ENCODE results near the gene C1orf35.

C1orf35 gene

DNA sequence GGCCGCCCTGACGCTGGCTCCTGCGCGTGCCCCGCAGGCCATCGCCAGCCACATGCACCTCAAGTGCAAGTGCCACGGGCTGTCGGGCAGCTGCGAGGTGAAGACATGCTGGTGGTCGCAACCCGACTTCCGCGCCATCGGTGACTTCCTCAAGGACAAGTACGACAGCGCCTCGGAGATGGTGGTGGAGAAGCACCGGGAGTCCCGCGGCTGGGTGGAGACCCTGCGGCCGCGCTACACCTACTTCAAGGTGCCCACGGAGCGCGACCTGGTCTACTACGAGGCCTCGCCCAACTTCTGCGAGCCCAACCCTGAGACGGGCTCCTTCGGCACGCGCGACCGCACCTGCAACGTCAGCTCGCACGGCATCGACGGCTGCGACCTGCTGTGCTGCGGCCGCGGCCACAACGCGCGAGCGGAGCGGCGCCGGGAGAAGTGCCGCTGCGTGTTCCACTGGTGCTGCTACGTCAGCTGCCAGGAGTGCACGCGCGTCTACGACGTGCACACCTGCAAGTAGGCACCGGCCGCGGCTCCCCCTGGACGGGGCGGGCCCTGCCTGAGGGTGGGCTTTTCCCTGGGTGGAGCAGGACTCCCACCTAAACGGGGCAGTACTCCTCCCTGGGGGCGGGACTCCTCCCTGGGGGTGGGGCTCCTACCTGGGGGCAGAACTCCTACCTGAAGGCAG, 44.0 kb downstream of the C1orf35 start:
- TF ChIP-seq ZNF565 (CRISPR knock-in tag; conservative IDR thresholded peaks at IDR 0.05; ENCODE audit: low read depth) (no peak), ZNF70 (CRISPR knock-in tag; IDR thresholded peaks at IDR 0.05) (no peak), TOX (CRISPR knock-in tag; IDR thresholded peaks at IDR 0.05; ENCODE audit: borderline replicate concordance) (no peak), BACH2 (CRISPR knock-in tag; IDR thresholded peaks at IDR 0.05; ENCODE audit: borderline replicate concordance) (no peak), PPARA (CRISPR knock-in tag; IDR thresholded peaks at IDR 0.05; ENCODE audit: borderline replicate concordance) (no peak), ISL1 (CRISPR knock-in tag; IDR thresholded peaks at IDR 0.05) (no peak), ZFP30 (CRISPR knock-in tag; IDR thresholded peaks at IDR 0.05) (no peak), ARNTL (CRISPR knock-in tag; IDR thresholded peaks at IDR 0.05; ENCODE audit: borderline replicate concordance, low read depth) (no peak), RARB (CRISPR knock-in tag; IDR thresholded peaks at IDR 0.05) (no peak), TCF4 (CRISPR knock-in tag; IDR thresholded peaks at IDR 0.05; ENCODE audit: borderline replicate concordance) (no peak), ESRRG (CRISPR knock-in tag; IDR thresholded peaks at IDR 0.05) (no peak), GLIS3 (CRISPR knock-in tag; IDR thresholded peaks at IDR 0.05) (no peak), SNAI2 (CRISPR knock-in tag; IDR thresholded peaks at IDR 0.05) (no peak), ZFP3 (CRISPR knock-in tag; IDR thresholded peaks at IDR 0.05) (no peak), OSR1 (CRISPR knock-in tag; IDR thresholded peaks at IDR 0.05) (no peak)
- TF ChIP-seq, protein P1, sequence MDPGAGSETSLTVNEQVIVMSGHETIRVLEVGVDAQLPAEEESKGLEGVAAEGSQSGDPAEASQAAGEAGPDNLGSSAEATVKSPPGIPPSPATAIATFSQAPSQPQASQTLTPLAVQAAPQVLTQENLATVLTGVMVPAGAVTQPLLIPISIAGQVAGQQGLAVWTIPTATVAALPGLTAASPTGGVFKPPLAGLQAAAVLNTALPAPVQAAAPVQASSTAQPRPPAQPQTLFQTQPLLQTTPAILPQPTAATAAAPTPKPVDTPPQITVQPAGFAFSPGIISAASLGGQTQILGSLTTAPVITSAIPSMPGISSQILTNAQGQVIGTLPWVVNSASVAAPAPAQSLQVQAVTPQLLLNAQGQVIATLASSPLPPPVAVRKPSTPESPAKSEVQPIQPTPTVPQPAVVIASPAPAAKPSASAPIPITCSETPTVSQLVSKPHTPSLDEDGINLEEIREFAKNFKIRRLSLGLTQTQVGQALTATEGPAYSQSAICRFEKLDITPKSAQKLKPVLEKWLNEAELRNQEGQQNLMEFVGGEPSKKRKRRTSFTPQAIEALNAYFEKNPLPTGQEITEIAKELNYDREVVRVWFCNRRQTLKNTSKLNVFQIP (CRISPR knock-in tag; IDR thresholded peaks at IDR 0.05; ENCODE audit: borderline replicate concordance, low read depth): no peak
- TF ChIP-seq, protein P2, sequence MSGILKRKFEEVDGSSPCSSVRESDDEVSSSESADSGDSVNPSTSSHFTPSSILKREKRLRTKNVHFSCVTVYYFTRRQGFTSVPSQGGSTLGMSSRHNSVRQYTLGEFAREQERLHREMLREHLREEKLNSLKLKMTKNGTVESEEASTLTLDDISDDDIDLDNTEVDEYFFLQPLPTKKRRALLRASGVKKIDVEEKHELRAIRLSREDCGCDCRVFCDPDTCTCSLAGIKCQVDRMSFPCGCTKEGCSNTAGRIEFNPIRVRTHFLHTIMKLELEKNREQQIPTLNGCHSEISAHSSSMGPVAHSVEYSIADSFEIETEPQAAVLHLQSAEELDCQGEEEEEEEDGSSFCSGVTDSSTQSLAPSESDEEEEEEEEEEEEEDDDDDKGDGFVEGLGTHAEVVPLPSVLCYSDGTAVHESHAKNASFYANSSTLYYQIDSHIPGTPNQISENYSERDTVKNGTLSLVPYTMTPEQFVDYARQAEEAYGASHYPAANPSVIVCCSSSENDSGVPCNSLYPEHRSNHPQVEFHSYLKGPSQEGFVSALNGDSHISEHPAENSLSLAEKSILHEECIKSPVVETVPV (CRISPR knock-in tag; IDR thresholded peaks at IDR 0.05): no peak
- TF ChIP-seq, protein P3, sequence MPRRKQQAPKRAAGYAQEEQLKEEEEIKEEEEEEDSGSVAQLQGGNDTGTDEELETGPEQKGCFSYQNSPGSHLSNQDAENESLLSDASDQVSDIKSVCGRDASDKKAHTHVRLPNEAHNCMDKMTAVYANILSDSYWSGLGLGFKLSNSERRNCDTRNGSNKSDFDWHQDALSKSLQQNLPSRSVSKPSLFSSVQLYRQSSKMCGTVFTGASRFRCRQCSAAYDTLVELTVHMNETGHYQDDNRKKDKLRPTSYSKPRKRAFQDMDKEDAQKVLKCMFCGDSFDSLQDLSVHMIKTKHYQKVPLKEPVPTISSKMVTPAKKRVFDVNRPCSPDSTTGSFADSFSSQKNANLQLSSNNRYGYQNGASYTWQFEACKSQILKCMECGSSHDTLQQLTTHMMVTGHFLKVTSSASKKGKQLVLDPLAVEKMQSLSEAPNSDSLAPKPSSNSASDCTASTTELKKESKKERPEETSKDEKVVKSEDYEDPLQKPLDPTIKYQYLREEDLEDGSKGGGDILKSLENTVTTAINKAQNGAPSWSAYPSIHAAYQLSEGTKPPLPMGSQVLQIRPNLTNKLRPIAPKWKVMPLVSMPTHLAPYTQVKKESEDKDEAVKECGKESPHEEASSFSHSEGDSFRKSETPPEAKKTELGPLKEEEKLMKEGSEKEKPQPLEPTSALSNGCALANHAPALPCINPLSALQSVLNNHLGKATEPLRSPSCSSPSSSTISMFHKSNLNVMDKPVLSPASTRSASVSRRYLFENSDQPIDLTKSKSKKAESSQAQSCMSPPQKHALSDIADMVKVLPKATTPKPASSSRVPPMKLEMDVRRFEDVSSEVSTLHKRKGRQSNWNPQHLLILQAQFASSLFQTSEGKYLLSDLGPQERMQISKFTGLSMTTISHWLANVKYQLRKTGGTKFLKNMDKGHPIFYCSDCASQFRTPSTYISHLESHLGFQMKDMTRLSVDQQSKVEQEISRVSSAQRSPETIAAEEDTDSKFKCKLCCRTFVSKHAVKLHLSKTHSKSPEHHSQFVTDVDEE (CRISPR knock-in tag; IDR thresholded peaks at IDR 0.05): no peak

DNA sequence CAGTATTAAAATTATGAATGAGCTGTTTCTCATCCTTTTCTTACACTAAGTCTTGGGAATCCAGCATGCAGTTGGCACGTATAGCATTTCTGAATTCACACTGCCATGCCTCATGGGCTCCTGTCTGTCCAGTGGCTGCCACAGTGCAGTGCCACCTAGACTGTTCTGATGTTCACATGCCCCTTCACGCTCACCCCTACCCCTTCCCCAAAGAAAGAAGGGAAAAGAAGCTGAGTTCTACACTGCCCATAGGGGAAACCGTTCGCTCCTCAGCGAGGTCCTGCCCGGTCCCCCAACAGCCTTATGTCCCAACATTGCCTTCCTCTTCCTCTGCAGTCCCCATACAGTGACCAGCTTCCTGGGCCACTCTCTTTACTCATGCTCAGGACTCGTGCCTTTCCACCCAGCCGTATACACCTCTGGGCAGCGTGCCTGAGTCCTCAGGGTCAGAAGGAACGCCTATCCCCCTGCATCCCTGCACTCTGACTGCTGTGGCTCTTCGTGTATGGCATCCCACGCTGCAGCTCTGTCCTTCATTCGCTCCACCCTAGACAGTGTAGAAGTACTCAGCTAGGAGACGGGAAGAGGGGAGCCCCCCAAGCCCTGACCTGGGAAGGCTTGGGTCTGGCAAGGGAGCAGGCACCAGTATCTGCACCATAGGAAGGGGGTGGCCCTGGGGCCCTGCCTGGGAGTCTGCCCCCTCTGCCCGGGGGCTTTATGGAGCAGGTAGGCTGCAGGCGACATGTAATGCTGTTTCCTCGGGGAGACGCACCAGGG, 44.8 kb downstream of the C1orf35 start:
- no peak for ATAC-seq
- TF ChIP-seq ARNTL (CRISPR knock-in tag; IDR thresholded peaks at IDR 0.05; ENCODE audit: borderline replicate concordance, low read depth) (no peak), PPARA (CRISPR knock-in tag; IDR thresholded peaks at IDR 0.05; ENCODE audit: borderline replicate concordance) (no peak), ZNF8 (CRISPR knock-in tag; IDR thresholded peaks at IDR 0.05) (no peak), GLIS3 (CRISPR knock-in tag; IDR thresholded peaks at IDR 0.05) (no peak), ESRRG (CRISPR knock-in tag; IDR thresholded peaks at IDR 0.05) (no peak)

More for the DNA sequence above, 44.0 kb downstream of the C1orf35 start:
- ATAC-seq: no peak
